Measurements from ENCODE around the gene GNA12.

- TF ChIP-seq CTCF (IDR thresholded peaks at IDR 0.05) (no peak), POLR2A (IDR thresholded peaks at IDR 0.05) (no peak)
Measured at GRCh38 chr7:2710901-2711551, 133.1 kb downstream of the GNA12 start.
